NCI-H774 (cell line): ENCODE measurements around the gene SAMD4B.

ENCODE experiments used
- DNase-seq: peaks from one replicate; lab custom pipeline; 2025; lab: John Stamatoyannopoulos, UW

Gene SAMD4B

GRCh38 chr19:39425744-39426143 lies 83.5 kb downstream of the SAMD4B start:
- no peak for DNase-seq

DNA sequence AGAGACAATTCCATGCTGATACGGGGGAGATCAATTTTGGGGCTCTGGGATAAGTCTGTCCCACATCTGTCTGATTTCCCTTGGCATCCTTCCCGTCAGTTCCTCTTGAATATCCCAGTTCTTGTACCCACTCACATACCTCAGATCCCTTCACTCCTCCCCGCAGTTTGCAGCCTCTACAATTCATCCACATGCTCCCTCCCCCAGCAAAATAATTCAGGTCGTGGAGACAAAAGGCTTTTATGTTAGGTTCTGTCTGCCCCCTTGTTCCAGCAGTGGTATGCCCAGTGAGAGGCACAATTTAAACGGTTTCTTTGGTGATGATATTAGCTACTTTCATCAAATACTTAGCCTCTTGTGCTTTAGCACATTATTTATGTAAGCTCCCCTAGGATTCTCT lies 83.9 kb downstream of the SAMD4B start:
- DNase-seq = no peak

- no peak for DNase-seq
These were observed 85.5 kb downstream of the SAMD4B start for GRCh38 chr19:39427707-39428106.

DNA sequence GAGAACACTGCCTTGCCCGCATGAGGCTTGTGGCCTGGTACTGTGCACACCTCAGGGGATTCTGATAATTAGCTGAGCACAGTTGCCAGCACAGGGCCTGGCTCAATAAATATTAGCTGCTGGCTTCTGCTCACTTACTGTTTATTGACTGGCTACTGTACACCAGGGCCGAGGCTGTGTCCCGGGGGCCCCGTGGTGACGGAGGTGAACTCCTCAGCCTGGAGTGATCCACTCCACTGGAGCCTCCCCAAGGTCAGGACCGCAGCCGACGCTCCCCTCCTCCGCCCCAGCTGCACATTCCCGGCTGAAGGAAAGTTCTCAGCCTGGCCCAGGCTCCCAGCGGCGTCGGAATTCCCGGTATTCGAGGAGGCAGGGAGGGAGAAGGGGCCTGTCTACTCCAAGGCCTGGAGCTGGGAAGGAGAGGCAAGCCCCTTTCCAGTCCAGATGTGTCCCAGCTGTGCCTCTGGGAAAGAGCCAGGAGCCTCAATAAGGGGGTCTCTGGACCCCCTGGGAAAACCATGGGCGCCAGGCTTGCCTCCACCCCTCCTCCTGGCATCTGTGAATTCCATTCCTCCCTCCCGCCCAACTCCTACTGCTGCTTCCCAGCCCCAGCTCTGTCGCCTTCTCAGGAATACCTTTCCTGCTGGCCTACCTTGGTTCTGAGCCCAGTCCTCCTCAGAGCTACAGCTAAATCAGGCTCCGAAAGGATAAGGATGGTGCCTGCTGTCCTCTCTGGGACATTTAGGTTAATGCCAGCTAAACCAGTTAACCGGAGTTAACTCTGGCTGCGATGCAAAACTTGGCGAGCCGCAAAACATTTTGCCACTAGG lies 86.3 kb downstream of the SAMD4B start:
- no peak for DNase-seq

DNA sequence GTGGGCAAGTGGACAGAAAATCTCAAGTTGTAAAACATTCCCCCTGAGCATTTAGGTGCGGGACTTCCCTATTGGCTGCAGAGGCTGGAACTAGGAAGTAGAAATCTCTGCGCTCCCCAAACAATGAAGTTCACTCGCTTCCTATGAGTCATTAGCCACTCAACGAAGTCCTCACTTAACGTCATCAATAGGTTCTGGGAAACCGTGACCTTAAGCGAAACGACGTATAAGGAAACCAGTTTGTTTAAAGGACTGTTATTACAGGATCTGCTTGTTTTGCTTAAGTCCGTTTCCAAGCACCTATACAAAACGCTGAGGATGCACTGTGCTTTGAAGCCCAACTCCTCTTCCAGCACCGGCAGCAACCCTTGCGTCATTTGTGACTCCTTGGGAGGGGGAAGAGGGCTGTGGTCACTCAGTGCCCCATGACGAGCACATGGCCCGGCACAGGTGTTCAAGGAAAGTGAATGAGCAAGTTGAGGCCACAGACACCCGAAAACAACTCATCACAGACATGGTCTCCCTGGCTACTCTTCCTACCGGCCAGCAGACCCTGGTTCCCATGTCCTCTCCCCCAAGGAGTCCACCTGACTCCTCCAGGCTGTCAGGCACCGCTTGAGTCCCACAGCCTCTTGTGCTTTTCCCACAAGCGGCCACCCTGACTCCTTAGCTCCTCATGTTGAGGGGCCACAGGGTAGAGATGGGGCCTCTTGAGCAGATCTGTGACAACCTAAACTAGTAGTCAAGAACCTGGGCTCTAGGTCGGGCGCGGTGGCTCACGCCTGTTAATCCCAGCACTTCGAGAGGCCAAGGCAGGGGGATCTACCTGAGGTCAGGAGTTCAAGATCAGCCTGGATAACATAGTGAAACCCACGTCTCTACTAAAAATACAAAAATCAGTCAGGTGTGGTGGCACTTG lies 88.7 kb downstream of the SAMD4B start:
- no peak for DNase-seq

DNA sequence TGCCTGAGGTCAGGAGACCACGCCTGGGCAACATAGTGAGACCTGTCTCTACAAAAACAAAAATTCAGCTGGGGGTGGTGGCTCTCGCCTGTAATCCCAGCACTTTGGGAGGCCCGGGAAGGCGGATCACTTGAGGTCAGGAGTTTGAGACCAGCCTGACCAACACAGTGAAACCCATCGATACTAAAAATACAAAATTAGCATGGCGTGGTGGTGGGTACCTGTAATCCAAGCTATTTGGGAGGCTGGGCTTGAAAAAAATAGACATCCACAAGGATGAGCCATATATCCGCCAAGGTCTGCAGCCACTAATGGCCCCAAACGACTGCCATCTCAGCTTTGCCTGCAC lies 90.4 kb downstream of the SAMD4B start:
- DNase-seq = no peak

GRCh38 chr19:39433480-39434079 lies 91.4 kb downstream of the SAMD4B start:
- DNase-seq = no peak

- DNase-seq = no peak
These were observed 92.2 kb downstream of the SAMD4B start for GRCh38 chr19:39434123-39435076.
